Naive thymus-derived CD4-positive, alpha-beta T cell (primary cell): ENCODE measurements around the gene PDYN. TPM values are rescaled to one million over a fixed set of nuclear protein-coding genes. Genes with fewer than 3 reads are reported as not detected.

Source experiments
- ATAC-seq: fragments of 150-1000 bp; cut with Tn5 transposase; 2 replicates; pipeline ENCODE4 v1.10.0; 2021; ENCODE audit warnings: mild to moderate bottlenecking, moderate library complexity
- CTCF ChIA-PET: fragments of 350-600 bp; sonication (Branson Sonifier 250); formaldehyde crosslinking; loops from one replicate; lab custom pipeline; 2021; ENCODE audit warnings: antibody characterized with exemption; lab: Charles Lee
- POLR2A ChIA-PET: fragments of 350-600 bp; sonication (Branson Sonifier 250); formaldehyde crosslinking; loops from one replicate; lab custom pipeline; 2021; ENCODE audit warnings: antibody characterized with exemption, inconsistent platforms; lab: Charles Lee
- DNase-seq, 9 donors: peaks; one replicate each; pipeline versions ENCODE4 v3.0.0 to v3.0.0-alpha.2; 2020 to 2022; ENCODE audit warnings: mixed read lengths in 1 of 9
- H3K27ac ChIP-seq: one replicate; pipeline ENCODE4 v1.7.0; 2013; ENCODE audit warnings: mild to moderate bottlenecking, low read depth, low read length, moderate library complexity
- H3K27me3 ChIP-seq, 2 donors: one replicate each; pipeline ENCODE4 v1.7.0; 2013; ENCODE audit warnings: low read length in 2 of 2, mild to moderate bottlenecking in 2 of 2, moderate library complexity in 2 of 2; ENCODE audit not compliant: control insufficient read depth in 2 of 2, insufficient read depth in 2 of 2
- H3K36me3 ChIP-seq, 3 experiments: 1 replicate in 2 of 3; 2 replicates in 1 of 3; pipeline ENCODE4 v1.7.0; 2013; ENCODE audit warnings: low read length in 3 of 3, mild to moderate bottlenecking in 3 of 3, moderate library complexity in 1 of 3; ENCODE audit not compliant: insufficient read depth in 3 of 3, control insufficient read depth in 2 of 3
- H3K4me1 ChIP-seq, 2 donors: one replicate each; pipeline ENCODE4 v1.7.0; 2013; ENCODE audit warnings: low read length in 2 of 2, mild to moderate bottlenecking in 2 of 2, moderate library complexity in 1 of 2; ENCODE audit not compliant: control insufficient read depth in 2 of 2, insufficient read depth in 2 of 2
- H3K4me3 ChIP-seq: 2 replicates; pipeline ENCODE4 v1.7.0; 2013; ENCODE audit warnings: mild to moderate bottlenecking, low read length
- H3K9me3 ChIP-seq, 3 experiments: 1 replicate in 2 of 3; 2 replicates in 1 of 3; pipeline ENCODE4 v1.7.0; 2013; ENCODE audit warnings: low read length in 3 of 3; ENCODE audit not compliant: control insufficient read depth in 2 of 3
- H3K27ac Mint-ChIP-seq, 9 donors: one replicate each; pipeline ENCODE4 v1.8.0; 2020 to 2022; ENCODE audit warnings: mixed read lengths in 9 of 9, mild to moderate bottlenecking in 8 of 9, moderate library complexity in 5 of 9, inconsistent platforms in 2 of 9
- H3K27me3 Mint-ChIP-seq, 5 donors: one replicate each; pipeline ENCODE4 v1.8.0; 2021 to 2022; ENCODE audit warnings: mixed read lengths in 5 of 5, mild to moderate bottlenecking in 1 of 5
- H3K36me3 Mint-ChIP-seq, 5 donors: one replicate each; pipeline ENCODE4 v1.8.0; 2020 to 2022; ENCODE audit warnings: mixed read lengths in 5 of 5, mild to moderate bottlenecking in 3 of 5, inconsistent platforms in 1 of 5
- H3K4me1 Mint-ChIP-seq, 7 donors: one replicate each; pipeline ENCODE4 v1.8.0; 2020 to 2022; ENCODE audit warnings: mixed read lengths in 7 of 7, mild to moderate bottlenecking in 3 of 7, inconsistent platforms in 1 of 7
- H3K4me3 Mint-ChIP-seq, 10 donors: one replicate each; pipeline ENCODE4 v1.8.0; 2020 to 2022; ENCODE audit warnings: mild to moderate bottlenecking in 10 of 10, mixed read lengths in 10 of 10, moderate library complexity in 6 of 10, inconsistent platforms in 2 of 10
- H3K9me3 Mint-ChIP-seq, 11 donors: one replicate each; pipeline ENCODE4 v1.8.0; 2020 to 2022; ENCODE audit warnings: mixed read lengths in 11 of 11, mild to moderate bottlenecking in 4 of 11, inconsistent platforms in 1 of 11, moderate library complexity in 1 of 11
- intact Hi-C, 2 donors: fragments of 100-400 bp; cut with micrococcal nuclease; formaldehyde crosslinking; loops; one replicate each; pipeline ENCODE4 v1.15.1; 2023
- polyA plus RNA-seq, 2 donors: library from polyadenylated mRNA; unstranded; fragments of 300-500 nt; fragmentation: Illumina TruSeq; gene quantifications; one replicate each; pipeline ENCODE4 v1.2.3, GENCODE V29; 2021
- total RNA-seq, 6 experiments: library from RNA in 5 of 6; stranded (reverse) in 5 of 6; gene quantifications; 1 replicate in 5 of 6; 2 replicates in 1 of 6; pipeline ENCODE4 v1.2.3 and lab custom pipeline; 2021 to 2026

Gene PDYN
- total and polyA plus RNA-seq, 7 experiments from 2014 or later: not detected

DNA sequence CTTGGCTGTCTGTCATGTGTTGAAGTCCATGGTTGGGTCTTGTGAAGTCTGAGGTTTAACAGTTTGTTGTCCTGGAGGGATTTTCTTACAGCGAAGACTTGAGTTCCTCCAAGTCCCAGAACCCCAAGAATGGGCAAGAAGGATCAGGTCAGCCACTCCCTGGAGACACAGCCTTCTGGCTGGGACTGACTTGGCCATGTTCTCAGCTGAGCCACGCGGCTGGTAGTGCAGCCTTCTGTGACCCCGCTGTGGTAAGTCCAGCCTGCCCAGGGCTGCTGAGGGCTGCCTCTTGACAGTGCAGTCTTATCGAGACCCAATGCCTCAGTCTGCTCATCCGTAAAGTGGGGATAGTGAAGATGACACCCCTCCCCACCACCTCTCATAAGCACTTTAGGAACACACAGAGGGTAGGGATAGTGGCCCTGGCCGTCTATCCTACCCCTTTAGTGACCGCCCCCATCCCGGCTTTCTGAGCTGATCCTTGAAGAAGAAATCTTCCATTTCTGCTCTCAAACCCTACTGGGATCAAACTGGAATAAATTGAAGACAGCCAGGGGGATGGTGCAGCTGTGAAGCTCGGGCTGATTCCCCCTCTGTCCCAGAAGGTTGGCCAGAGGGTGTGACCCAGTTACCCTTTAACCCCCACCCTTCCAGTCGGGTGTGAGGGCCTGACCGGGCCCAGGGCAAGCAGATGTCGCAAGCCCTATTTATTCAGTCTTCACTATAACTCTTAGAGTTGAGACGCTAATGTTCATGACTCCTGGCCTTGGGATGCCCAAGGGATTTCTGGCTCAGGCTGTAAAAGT is 55.2 kb downstream of the PDYN start:
- H3K4me1 ChIP-seq: no peaks in the 10 kb centered on the region
- Mint-ChIP-seq H3K27me3 (peaks cover 12 to 56% (median 25%) of the 10 kb centered on the region in 5 donors), H3K36me3 (no peaks in the 10 kb centered on the region), H3K4me1 (peaks cover 0 to under 1% (median 0%) of the 10 kb centered on the region in 7 donors), H3K27ac (no peak overlapping the region), H3K4me3 (no peak overlapping the region), H3K9me3 (peaks cover 0 to 1% (median 0%) of the 10 kb centered on the region in 11 donors)
- CTCF ChIA-PET: no interaction called here
- ATAC-seq: no peak
- H3K36me3 ChIP-seq: no peaks in the 10 kb centered on the region
- POLR2A ChIA-PET: no interaction called here
- no peak overlapping the region for H3K27ac ChIP-seq
- H3K27me3 ChIP-seq: no peaks in the 10 kb centered on the region
- no peak overlapping the region for H3K4me3 ChIP-seq
- DNase-seq: no peak
- intact Hi-C loops: no loop called here
- no peaks in the 10 kb centered on the region for H3K9me3 ChIP-seq

DNA sequence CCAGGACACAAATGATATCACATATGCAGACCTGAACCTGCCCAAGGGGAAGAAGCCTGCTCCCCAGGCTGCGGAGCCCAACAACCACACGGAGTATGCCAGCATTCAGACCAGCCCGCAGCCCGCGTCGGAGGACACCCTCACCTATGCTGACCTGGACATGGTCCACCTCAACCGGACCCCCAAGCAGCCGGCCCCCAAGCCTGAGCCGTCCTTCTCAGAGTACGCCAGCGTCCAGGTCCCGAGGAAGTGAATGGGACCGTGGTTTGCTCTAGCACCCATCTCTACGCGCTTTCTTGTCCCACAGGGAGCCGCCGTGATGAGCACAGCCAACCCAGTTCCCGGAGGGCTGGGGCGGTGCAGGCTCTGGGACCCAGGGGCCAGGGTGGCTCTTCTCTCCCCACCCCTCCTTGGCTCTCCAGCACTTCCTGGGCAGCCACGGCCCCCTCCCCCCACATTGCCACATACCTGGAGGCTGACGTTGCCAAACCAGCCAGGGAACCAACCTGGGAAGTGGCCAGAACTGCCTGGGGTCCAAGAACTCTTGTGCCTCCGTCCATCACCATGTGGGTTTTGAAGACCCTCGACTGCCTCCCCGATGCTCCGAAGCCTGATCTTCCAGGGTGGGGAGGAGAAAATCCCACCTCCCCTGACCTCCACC is 56.4 kb downstream of the PDYN start:
- H3K4me1 ChIP-seq: no peaks in the 10 kb centered on the region
- intact Hi-C loops: no loop called here
- CTCF ChIA-PET: no interaction called here
- H3K9me3 ChIP-seq: no peaks in the 10 kb centered on the region
- no peaks in the 10 kb centered on the region for H3K36me3 Mint-ChIP-seq
- H3K27ac ChIP-seq: no peak overlapping the region
- no peak overlapping the region for H3K27ac Mint-ChIP-seq
- no peaks in the 10 kb centered on the region for H3K27me3 ChIP-seq
- H3K27me3 Mint-ChIP-seq: peaks cover 9 to 53% (median 22%) of the 10 kb centered on the region in 5 donors
- DNase-seq (no peak), ATAC-seq (no peak)
- no peaks in the 10 kb centered on the region for H3K4me1 Mint-ChIP-seq
- H3K4me3 Mint-ChIP-seq: no peak overlapping the region
- H3K9me3 Mint-ChIP-seq: peaks cover 0 to 1% (median 0%) of the 10 kb centered on the region in 11 donors
- no peaks in the 10 kb centered on the region for H3K36me3 ChIP-seq
- H3K4me3 ChIP-seq: no peak overlapping the region
- POLR2A ChIA-PET: no interaction called here

DNA sequence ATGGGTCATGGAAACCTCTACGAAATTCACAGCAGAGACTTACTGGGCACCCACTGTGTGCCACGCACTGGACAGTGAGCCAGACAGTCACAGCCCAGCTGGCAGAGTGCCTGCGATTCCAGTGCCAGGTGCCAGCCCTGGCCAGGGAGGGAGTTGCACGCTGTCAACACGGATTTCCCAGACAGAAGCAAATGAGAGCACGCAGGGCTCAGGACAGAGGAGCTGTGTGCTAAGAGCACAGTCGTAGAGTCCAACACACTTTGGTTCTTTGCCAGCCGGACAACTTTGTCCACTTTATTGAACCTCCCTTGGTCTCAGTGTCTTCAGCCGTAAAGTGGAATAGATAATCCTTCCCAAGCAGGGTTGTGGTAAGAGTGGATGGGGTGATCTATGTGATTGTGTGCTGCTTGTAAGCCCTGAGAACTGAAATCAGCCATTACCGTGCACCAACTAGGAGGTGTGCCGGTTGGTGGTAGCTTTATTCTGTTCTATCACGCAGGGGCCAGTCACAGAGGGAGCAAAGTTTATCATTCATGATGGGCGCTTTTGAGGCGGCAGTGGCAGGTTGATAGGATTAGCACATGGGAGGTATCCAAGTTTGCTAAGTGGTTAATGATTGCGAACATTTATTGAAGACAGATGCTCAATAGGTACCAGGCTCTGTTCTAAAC is 58.0 kb downstream of the PDYN start:
- no peak overlapping the region for H3K27ac ChIP-seq
- POLR2A ChIA-PET: no interaction called here
- peaks cover 0 to 1% (median 0%) of the 10 kb centered on the region in 11 donors for H3K9me3 Mint-ChIP-seq
- H3K4me1 ChIP-seq: no peaks in the 10 kb centered on the region
- H3K4me3 Mint-ChIP-seq: no peak overlapping the region
- no peaks in the 10 kb centered on the region for H3K9me3 ChIP-seq
- CTCF ChIA-PET: no interaction called here
- no peak overlapping the region for H3K4me3 ChIP-seq
- DNase-seq (no peak), ATAC-seq (no peak)
- H3K4me1 Mint-ChIP-seq: peaks cover 0 to 3% (median 0%) of the 10 kb centered on the region in 7 donors
- H3K27me3 ChIP-seq: no peaks in the 10 kb centered on the region
- intact Hi-C loops: no loop called here
- peaks cover 12 to 46% (median 26%) of the 10 kb centered on the region in 5 donors for H3K27me3 Mint-ChIP-seq
- H3K36me3 Mint-ChIP-seq: no peaks in the 10 kb centered on the region
- no peaks in the 10 kb centered on the region for H3K36me3 ChIP-seq
- H3K27ac Mint-ChIP-seq: no peak overlapping the region

DNA sequence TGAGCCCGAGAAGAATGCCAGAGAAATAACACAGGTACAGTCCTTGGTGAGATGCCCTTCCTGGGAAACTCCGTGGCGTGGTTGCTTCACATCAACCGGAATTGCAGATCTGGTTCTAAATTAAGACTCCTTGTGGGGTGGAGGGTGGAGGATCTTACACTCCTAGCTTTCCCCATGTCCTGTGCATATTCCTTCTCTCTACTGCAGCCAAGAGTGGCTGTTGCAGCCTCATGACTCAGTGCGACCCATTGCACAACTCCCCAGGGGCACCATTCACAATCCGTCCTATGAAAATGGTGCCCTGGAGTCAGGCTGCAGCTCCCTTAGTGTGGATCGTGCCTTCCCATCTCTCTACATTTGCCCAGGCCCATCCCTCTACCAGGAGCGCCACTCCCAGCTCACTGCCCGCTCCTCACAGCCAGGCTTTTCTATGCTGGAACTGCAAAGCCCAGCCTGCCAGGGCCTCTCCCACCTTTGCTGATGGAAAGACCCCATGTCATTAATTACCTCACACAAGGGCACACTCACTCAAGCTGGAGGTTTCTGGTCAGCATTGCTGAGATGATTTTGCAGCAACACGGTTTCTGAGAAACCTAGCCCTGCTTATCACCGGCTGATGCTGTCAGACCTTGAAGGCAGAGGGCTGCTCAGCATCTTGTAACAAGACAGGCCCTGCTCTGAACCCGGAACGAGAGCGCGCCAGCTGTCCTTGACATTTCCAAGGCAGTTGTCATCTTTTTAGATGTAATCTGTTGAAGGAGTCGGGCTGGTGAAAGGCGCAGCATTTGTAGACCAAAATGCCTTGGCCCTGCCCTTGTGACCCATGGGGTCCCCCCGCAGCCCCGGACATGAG is 58.9 kb downstream of the PDYN start:
- H3K4me1 Mint-ChIP-seq: peaks cover 0 to 3% (median 0%) of the 10 kb centered on the region in 7 donors
- Histone ChIP-seq H3K4me3 (no peak overlapping the region), H3K4me1 (no peaks in the 10 kb centered on the region), H3K9me3 (no peaks in the 10 kb centered on the region), H3K27ac (no peak overlapping the region), H3K36me3 (no peaks in the 10 kb centered on the region), H3K27me3 (no peaks in the 10 kb centered on the region)
- H3K27ac Mint-ChIP-seq: peak overlapping the region in 1 of 9 donors; percentile 65
- POLR2A ChIA-PET: no interaction called here
- H3K27me3 Mint-ChIP-seq: peaks cover 12 to 47% (median 29%) of the 10 kb centered on the region in 5 donors
- ATAC-seq: no peak
- H3K36me3 Mint-ChIP-seq: no peaks in the 10 kb centered on the region
- no peak for DNase-seq
- peaks cover 0 to 1% (median 0%) of the 10 kb centered on the region in 11 donors for H3K9me3 Mint-ChIP-seq
- no peak overlapping the region for H3K4me3 Mint-ChIP-seq
- intact Hi-C loops: no loop called here
- CTCF ChIA-PET: no interaction called here

DNA sequence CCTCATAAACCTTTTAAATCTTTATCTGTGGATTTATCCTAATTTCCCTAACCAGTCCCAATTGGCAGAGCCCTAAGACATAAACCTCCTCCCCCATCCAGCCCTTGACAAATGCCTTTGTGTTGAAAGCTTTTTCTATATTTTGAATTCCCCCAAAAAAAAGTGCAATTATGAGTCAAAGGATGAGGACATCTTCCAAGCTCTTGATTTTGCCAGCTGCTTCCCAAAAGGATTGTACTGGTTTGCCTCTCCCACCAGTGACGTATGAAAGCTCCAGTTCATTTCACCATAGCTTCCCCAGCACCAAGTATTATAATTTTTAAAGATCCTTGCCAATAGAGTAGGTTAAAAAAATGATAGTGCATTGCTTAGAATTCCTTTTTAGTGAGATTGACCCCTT is 59.7 kb downstream of the PDYN start:
- ChIA-PET POLR2A (no interaction called here), CTCF (no interaction called here)
- Mint-ChIP-seq H3K27ac (no peak overlapping the region), H3K36me3 (no peaks in the 10 kb centered on the region), H3K4me1 (peaks cover 0 to 3% (median 0%) of the 10 kb centered on the region in 7 donors), H3K4me3 (no peak overlapping the region), H3K9me3 (peaks cover 0 to 1% (median 0%) of the 10 kb centered on the region in 11 donors), H3K27me3 (peaks cover 12 to 53% (median 37%) of the 10 kb centered on the region in 5 donors)
- ATAC-seq (no peak), DNase-seq (no peak)
- H3K36me3 ChIP-seq: no peaks in the 10 kb centered on the region
- H3K9me3 ChIP-seq: no peaks in the 10 kb centered on the region
- no peaks in the 10 kb centered on the region for H3K4me1 ChIP-seq
- H3K4me3 ChIP-seq: no peak overlapping the region
- no peak overlapping the region for H3K27ac ChIP-seq
- intact Hi-C loops: no loop called here
- no peaks in the 10 kb centered on the region for H3K27me3 ChIP-seq

DNA sequence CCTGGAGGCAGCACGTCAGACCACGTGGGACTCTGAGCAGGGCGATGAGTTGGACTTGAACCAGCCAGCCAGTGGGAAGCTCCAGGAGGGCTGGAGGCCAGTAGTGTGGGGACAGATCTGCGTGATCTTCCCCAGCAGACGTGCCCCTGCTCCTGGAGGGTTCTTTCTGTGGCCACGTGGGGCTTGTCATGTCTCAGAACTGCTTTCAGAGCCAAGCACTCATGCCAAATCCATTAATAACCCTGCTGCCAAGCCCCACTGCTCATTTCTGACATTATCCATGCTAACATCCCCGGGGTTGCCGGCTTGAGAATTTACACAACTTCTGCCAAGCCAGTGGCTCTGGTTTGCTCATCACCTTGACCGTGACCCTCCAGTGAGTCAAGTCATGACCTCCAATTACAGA is 60.4 kb downstream of the PDYN start:
- DNase-seq: no peak
- ChIA-PET POLR2A (no interaction called here), CTCF (no interaction called here)
- Mint-ChIP-seq H3K4me1 (peaks cover 0 to 3% (median 0%) of the 10 kb centered on the region in 7 donors), H3K9me3 (peaks cover 0 to 1% (median 0%) of the 10 kb centered on the region in 11 donors), H3K4me3 (no peak overlapping the region), H3K27me3 (peaks cover 12 to 57% (median 40%) of the 10 kb centered on the region in 5 donors), H3K36me3 (no peaks in the 10 kb centered on the region), H3K27ac (no peak overlapping the region)
- no peak overlapping the region for H3K27ac ChIP-seq
- no peak for ATAC-seq
- no peaks in the 10 kb centered on the region for H3K27me3 ChIP-seq
- H3K9me3 ChIP-seq: no peaks in the 10 kb centered on the region
- intact Hi-C loops: no loop called here
- H3K36me3 ChIP-seq: no peaks in the 10 kb centered on the region
- H3K4me1 ChIP-seq: no peaks in the 10 kb centered on the region
- no peak overlapping the region for H3K4me3 ChIP-seq
